AG04450 (cell line): ENCODE measurements around the gene PIERCE2. TPM values are rescaled to one million over a fixed set of nuclear protein-coding genes. Genes with fewer than 3 reads are reported as not detected.
"Not testable (repeated sequence)": the region's sequence is repeated elsewhere in the genome, so short reads cannot be mapped to it uniquely, and the experiment has no call there.

Experiments used
- CTCF ChIA-PET: fragments of 300-600, 350-600 bp; formaldehyde crosslinking; extraction: SDS; loops from one replicate; lab custom pipeline; 2022; ENCODE audit warnings: antibody characterized with exemption, inconsistent platforms; lab: Charles Lee
- POLR2A ChIA-PET: fragments of 350-600 bp; formaldehyde crosslinking; extraction: SDS; loops from one replicate; lab custom pipeline; 2021; ENCODE audit warnings: antibody characterized with exemption, inconsistent platforms; lab: Yijun Ruan, JAX
- DNase-seq: peaks from one replicate; pipeline ENCODE4 v3.0.0-alpha.2; 2011; ENCODE audit warnings: low read depth, low spot score
- H3K27ac ChIP-seq: one replicate; pipeline ENCODE4 v1.5.1; 2012; ENCODE audit warnings: low read depth, low read length, control low read depth
- H3K27me3 ChIP-seq: one replicate; pipeline ENCODE4 v1.6.0; 2012; ENCODE audit warnings: low read length; ENCODE audit not compliant: control insufficient read depth, insufficient read depth
- H3K4me3 ChIP-seq: 2 replicates; pipeline ENCODE4 v1.5.1; 2011; ENCODE audit warnings: mild to moderate bottlenecking, low read depth, low read length, control low read depth
- H3K9me3 ChIP-seq: 2 replicates; pipeline ENCODE4 v1.5.1; 2012; ENCODE audit warnings: low read length; ENCODE audit not compliant: control insufficient read depth, insufficient read depth
- CTCF ChIP-seq: IDR thresholded peaks from 2 replicates; pipeline ENCODE4 v1.5.1; 2011; ENCODE audit warnings: low read depth, low read length, control low read depth, inconsistent platforms
- polyA plus RNA-seq: library from polyadenylated mRNA; depleted of rRNA; stranded (reverse); fragments of >200 nt; gene quantifications from 2 replicates; pipeline ENCODE4 v1.2.3, GENCODE V29; 2011

Gene PIERCE2
- polyA plus RNA-seq, 1 experiment, result 3.0 TPM

- no peak for DNase-seq
- Histone ChIP-seq H3K27me3 (no peaks in the 10 kb centered on the region), H3K9me3 (no peaks in the 10 kb centered on the region), H3K27ac (no peak overlapping the region), H3K4me3 (no peak overlapping the region)
- TF ChIP-seq CTCF, result no peak
- CTCF ChIA-PET, result interaction anchor here (0.9 to 2.0 kb wide), 3 partner anchors 34 to 185 kb away, joined by 4 to 7 read pairs (median 4); no protein-coding TSS in a partner anchor
- POLR2A ChIA-PET, result no interaction called here
These were observed 6.5 kb upstream of the PIERCE2 start for GRCh38 chr15:55401786-55402246.

DNA sequence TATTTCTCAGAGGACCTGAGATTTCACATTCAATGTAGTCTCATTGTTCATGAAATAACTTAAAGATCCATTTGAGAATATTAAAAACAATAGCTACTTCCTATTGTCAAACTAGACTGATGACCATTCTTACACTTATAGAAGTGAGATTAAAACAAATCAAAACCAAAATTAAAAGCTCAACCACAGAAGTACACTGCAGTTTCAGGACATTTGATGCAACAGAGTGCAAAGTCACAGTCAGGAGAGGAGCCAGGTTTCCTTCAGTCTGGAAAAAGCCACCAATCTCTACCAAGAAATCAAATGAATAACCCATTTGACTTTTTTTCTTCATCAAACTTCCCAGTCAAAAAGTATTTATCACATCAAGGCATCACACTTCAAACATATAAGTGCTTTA, 5.6 kb upstream of the PIERCE2 start:
- Histone ChIP-seq H3K27ac (no peak overlapping the region), H3K9me3 (no peaks in the 10 kb centered on the region), H3K27me3 (no peaks in the 10 kb centered on the region), H3K4me3 (no peak overlapping the region)
- ChIA-PET CTCF (interaction anchor here (0.9 to 2.0 kb wide), 4 partner anchors 32 to 185 kb away, joined by 3 to 7 read pairs (median 4); no protein-coding TSS in a partner anchor), POLR2A (no interaction called here)
- TF ChIP-seq CTCF, result no peak
- no peak for DNase-seq

GRCh38 chr15:55403531-55403930, 4.8 kb upstream of the PIERCE2 start:
- CTCF ChIA-PET, result interaction anchor here (1.2 to 2.0 kb wide), 2 partner anchors 31 to 32 kb away, joined by 3 to 7 read pairs; no protein-coding TSS in a partner anchor
- no peak for DNase-seq
- Histone ChIP-seq H3K9me3 (no peaks in the 10 kb centered on the region; the same call in 1 of the 2 replicates), H3K4me3 (no peak overlapping the region), H3K27ac (no peak overlapping the region), H3K27me3 (no peaks in the 10 kb centered on the region)
- POLR2A ChIA-PET, result no interaction called here
- TF ChIP-seq CTCF, result no peak

GRCh38 chr15:55407498-55408011, 740 bp upstream of the PIERCE2 start:
- H3K27ac ChIP-seq, result peak overlapping the region; percentile 68
- ChIA-PET POLR2A (interaction anchor here (0.6 to 1.7 kb wide), 2 partner anchors 37 to 89 kb away, joined by 6 to 9 read pairs; partner anchors contain the start of genes PIGB and PIGBOS1), CTCF (interaction anchor here (0.6 to 4.4 kb wide), 15 partner anchors 10 to 690 kb away, joined by 3 to 42 read pairs (median 4); no protein-coding TSS in a partner anchor)
- H3K4me3 ChIP-seq, result peak overlapping the region; percentile 86
- H3K27me3 ChIP-seq, result no peaks in the 10 kb centered on the region
- no peak for DNase-seq
- TF ChIP-seq CTCF, result no peak
- H3K9me3 ChIP-seq, result no peaks in the 10 kb centered on the region; the same call in 1 of the 2 replicates

GRCh38 chr15:55408976-55409375, 681 bp downstream of the PIERCE2 start:
- DNase-seq, H3K27me3 ChIP-seq, H3K9me3 ChIP-seq: not testable (repeated sequence)
- Histone ChIP-seq H3K27ac (peak overlapping the region; percentile 75), H3K4me3 (peak overlapping the region; percentile 70)
- POLR2A ChIA-PET, result interaction anchor here (0.6 to 1.7 kb wide), 6 partner anchors 20 to 631 kb away, joined by 3 to 9 read pairs (median 4); partner anchors contain the start of genes PIGB and PIGBOS1
- CTCF ChIA-PET, result interaction anchor here (0.6 to 4.4 kb wide), 28 partner anchors 8 to 837 kb away, joined by 3 to 42 read pairs (median 4); no protein-coding TSS in a partner anchor

DNA sequence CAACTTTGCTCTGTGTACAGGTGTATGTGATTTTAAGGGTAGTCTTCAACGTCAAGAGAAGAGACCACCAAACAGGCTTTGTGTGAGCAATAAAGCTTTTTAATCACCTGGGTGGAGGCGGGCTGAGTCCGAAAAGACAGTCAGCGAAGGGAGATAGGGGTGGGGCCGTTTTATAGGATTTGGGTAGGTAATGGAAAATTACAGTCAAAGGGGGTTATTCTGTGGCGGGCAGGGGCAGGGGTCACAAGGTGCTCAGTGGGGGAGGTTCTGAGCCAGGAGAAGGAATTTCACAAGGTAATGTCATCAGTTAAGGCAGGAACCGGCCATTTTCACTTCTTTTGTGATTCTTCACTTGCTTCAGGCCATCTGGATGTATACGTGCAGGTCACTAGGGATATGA, 9.4 kb downstream of the PIERCE2 start:
- CTCF ChIA-PET, result interaction anchor here (1.0 to 1.2 kb wide), 2 partner anchors 9 to 18 kb away, joined by 3 to 4 read pairs; partner anchors contain the start of gene PIERCE2

More for the DNA sequence above, 9.4 kb downstream of the PIERCE2 start:
- DNase-seq, H3K4me3 ChIP-seq, H3K27ac ChIP-seq, H3K27me3 ChIP-seq, H3K9me3 ChIP-seq, POLR2A ChIA-PET: not testable (repeated sequence)
